KMS-11 (cell line): ENCODE measurements around the gene SET.

Experiments
- H2AFZ ChIP-seq: fragments of 200-600 bp; sonication (generic); 2 replicates; pipeline ENCODE4 v1.6.1; 2016; ENCODE audit warnings: antibody characterized with exemption, mixed run types, low read depth
- H3K27ac ChIP-seq: fragments of 200-600 bp; sonication (generic); 2 replicates; pipeline ENCODE4 v1.6.1; 2016; ENCODE audit warnings: mild to moderate bottlenecking, mixed run types
- H3K27me3 ChIP-seq: fragments of 200-600 bp; sonication (generic); 2 replicates; pipeline ENCODE4 v1.6.1; 2017; ENCODE audit warnings: mild to moderate bottlenecking, low read depth, mixed run types, moderate library complexity; ENCODE audit not compliant: insufficient read depth
- H3K36me3 ChIP-seq: fragments of 200-600 bp; sonication (generic); 2 replicates; pipeline ENCODE4 v1.6.1; 2017; ENCODE audit warnings: mild to moderate bottlenecking, mixed run types; ENCODE audit not compliant: insufficient read depth
- H3K4me1 ChIP-seq: fragments of 200-600 bp; sonication (generic); 2 replicates; pipeline ENCODE4 v1.6.1; 2016; ENCODE audit warnings: mild to moderate bottlenecking, low read depth, mixed run types; ENCODE audit not compliant: poor library complexity, severe bottlenecking
- H3K4me2 ChIP-seq: fragments of 200-600 bp; sonication (generic); 2 replicates; pipeline ENCODE4 v1.7.0; 2016; ENCODE audit warnings: mild to moderate bottlenecking, mixed run types
- H3K4me3 ChIP-seq: fragments of 200-600 bp; sonication (generic); IDR thresholded peaks from 2 replicates; pipeline ENCODE4 v1.6.1; 2017; ENCODE audit warnings: low read depth, low read length, mixed read lengths; ENCODE audit not compliant: insufficient read depth
- H3K79me2 ChIP-seq: fragments of 200-600 bp; sonication (generic); 2 replicates; pipeline ENCODE4 v1.6.1; 2016; ENCODE audit warnings: low read depth, mixed run types; ENCODE audit not compliant: insufficient read depth
- H3K9ac ChIP-seq: fragments of 200-600 bp; sonication (generic); 2 replicates; pipeline ENCODE4 v1.6.1; 2016; ENCODE audit warnings: mild to moderate bottlenecking, mixed run types
- H4K20me1 ChIP-seq: fragments of 200-600 bp; sonication (generic); 2 replicates; pipeline ENCODE4 v1.6.1; 2016; ENCODE audit warnings: mild to moderate bottlenecking, mixed run types; ENCODE audit not compliant: insufficient read depth
- CTCF ChIP-seq: fragments of 200-600 bp; sonication (generic); conservative IDR thresholded peaks from 2 replicates; pipeline ENCODE4 v1.6.1; 2017; ENCODE audit warnings: low read depth, mild to moderate bottlenecking, antibody characterized with exemption, low read length, moderate library complexity, mixed read lengths

The SET gene

DNA sequence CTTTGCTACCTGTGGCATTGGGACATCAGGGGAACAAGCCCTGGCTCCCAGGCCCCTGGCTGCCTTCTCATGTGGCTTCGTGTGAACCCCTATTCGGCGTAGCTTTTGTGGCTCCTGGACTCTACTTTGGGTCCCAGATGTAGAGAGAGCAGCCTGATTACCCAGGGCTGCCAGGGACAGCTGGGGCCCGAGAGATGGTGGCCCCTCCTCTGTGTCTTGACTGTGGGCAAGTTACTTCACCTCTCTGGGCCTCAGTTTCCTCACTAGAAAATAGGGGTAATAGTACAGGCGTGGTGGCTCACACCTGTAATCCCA, 15.3 kb downstream of the SET start:
- TF ChIP-seq CTCF, result no peak
- Histone ChIP-seq H3K4me2 (no peak overlapping the region), H3K9ac (no peak overlapping the region)

DNA sequence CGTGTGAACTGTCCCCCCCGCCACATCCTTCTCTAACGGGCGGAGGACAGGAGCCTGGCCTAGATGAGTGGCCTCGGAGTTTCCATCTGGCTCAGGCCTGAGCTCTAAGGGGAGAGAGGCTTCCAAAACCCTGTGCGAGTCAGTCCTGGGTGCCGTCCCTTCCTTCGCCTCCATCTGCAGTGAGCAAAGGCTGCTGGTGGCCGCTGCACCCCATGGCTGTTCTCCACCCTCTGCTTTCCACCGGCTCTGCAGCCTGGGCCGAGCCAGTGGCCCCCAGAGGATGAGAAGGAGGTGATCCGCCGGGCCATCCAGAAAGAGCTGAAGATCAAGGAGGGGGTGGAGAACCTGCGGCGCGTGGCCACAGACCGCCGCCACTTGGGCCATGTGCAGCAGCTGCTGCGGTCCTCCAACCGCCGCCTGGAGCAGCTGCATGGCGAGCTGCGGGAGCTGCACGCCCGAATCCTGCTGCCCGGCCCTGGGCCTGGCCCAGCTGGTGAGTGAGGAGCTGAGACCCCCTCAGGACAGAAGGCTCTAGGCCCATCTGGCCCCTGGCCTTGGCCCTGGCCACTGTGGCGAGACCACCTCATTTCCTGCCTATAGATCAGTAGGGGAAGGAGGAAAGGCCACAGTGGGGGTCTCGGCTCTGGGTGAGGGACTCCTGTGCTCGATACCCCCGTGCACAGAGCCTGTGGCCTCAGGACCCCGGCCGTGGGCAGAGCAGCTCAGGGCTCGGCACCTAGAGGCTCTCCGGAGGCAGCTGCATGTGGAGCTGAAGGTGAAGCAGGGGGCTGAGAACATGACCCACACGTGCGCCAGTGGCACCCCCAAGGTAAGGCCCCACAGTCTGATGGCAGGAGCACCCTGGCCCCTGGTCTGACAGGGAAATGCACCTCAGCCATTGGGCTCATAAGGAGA, 16.3 kb downstream of the SET start:
- TF ChIP-seq CTCF, result no peak
- H3K79me2 ChIP-seq, result no peaks in the 10 kb centered on the region
- H2AFZ ChIP-seq, result no peak overlapping the region
- no peak overlapping the region for H3K4me3 ChIP-seq
- H4K20me1 ChIP-seq, result no peaks in the 10 kb centered on the region
- H3K36me3 ChIP-seq, result no peaks in the 10 kb centered on the region
- H3K4me1 ChIP-seq, result no peaks in the 10 kb centered on the region
- H3K4me2 ChIP-seq, result no peak overlapping the region
- H3K9ac ChIP-seq, result no peak overlapping the region
- no peaks in the 10 kb centered on the region for H3K27me3 ChIP-seq
- H3K27ac ChIP-seq, result no peak overlapping the region

More for the DNA sequence above, 15.3 kb downstream of the SET start:
- H2AFZ ChIP-seq, result no peak overlapping the region
- no peak overlapping the region for H3K4me3 ChIP-seq
- H3K4me1 ChIP-seq, result no peaks in the 10 kb centered on the region
- H3K36me3 ChIP-seq, result no peaks in the 10 kb centered on the region
- no peaks in the 10 kb centered on the region for H4K20me1 ChIP-seq
- H3K27me3 ChIP-seq, result no peaks in the 10 kb centered on the region
- H3K79me2 ChIP-seq, result no peaks in the 10 kb centered on the region
- no peak overlapping the region for H3K27ac ChIP-seq

GRCh38 chr9:128706045-128706444, 17.0 kb downstream of the SET start:
- H3K4me3 ChIP-seq, result no peak overlapping the region
- no peaks in the 10 kb centered on the region for H4K20me1 ChIP-seq
- no peak overlapping the region for H3K27ac ChIP-seq
- TF ChIP-seq CTCF, result no peak
- H3K9ac ChIP-seq, result no peak overlapping the region
- no peaks in the 10 kb centered on the region for H3K79me2 ChIP-seq
- H2AFZ ChIP-seq, result no peak overlapping the region
- H3K27me3 ChIP-seq, result no peaks in the 10 kb centered on the region
- H3K36me3 ChIP-seq, result no peaks in the 10 kb centered on the region
- H3K4me1 ChIP-seq, result no peaks in the 10 kb centered on the region
- no peak overlapping the region for H3K4me2 ChIP-seq

- H3K4me1 ChIP-seq, result no peaks in the 10 kb centered on the region
- TF ChIP-seq CTCF, result no peak
- H3K4me3 ChIP-seq, result no peak overlapping the region
- H3K27me3 ChIP-seq, result no peaks in the 10 kb centered on the region
- no peak overlapping the region for H3K4me2 ChIP-seq
- no peaks in the 10 kb centered on the region for H3K79me2 ChIP-seq
- no peak overlapping the region for H3K9ac ChIP-seq
- H4K20me1 ChIP-seq, result no peaks in the 10 kb centered on the region
- no peak overlapping the region for H2AFZ ChIP-seq
- no peaks in the 10 kb centered on the region for H3K36me3 ChIP-seq
- no peak overlapping the region for H3K27ac ChIP-seq
Measured at GRCh38 chr9:128706671-128707381, 17.8 kb downstream of the SET start.
